Gastrocnemius medialis (tissue), 4 donors: ENCODE results near the gene OR8B8. TPM values are rescaled to one million over a fixed set of nuclear protein-coding genes. Genes with fewer than 3 reads are reported as not detected.

Experiments
- ATAC-seq, 2 donors: fragments of 150-250 bp; one replicate each; pipeline ENCODE4 v1.9.1; 2016
- DNase-seq, 2 donors: peaks; one replicate each; pipeline ENCODE4 v3.0.0-alpha.2; 2019
- H3K27ac ChIP-seq, 4 donors: fragments of 200-600 bp; sonication (generic); 1 replicate in 1 of 4; 2 replicates in 3 of 4; pipeline ENCODE4 v1.5.1; 2016 to 2018; ENCODE audit warnings: mild to moderate bottlenecking in 2 of 4, moderate library complexity in 1 of 4
- H3K27me3 ChIP-seq, 3 donors: fragments of 200-600 bp; sonication (generic) in 2 of 3; 1 replicate in 1 of 3; 2 replicates in 2 of 3; pipeline versions ENCODE4 v1.5.1 to v1.6.0; 2016 to 2019; ENCODE audit warnings: mild to moderate bottlenecking in 1 of 3, moderate library complexity in 1 of 3
- H3K36me3 ChIP-seq, 2 donors: fragments of 200-600 bp; sonication (generic) in 1 of 2; one replicate each; pipeline ENCODE4 v1.5.1; 2017 to 2018
- H3K4me1 ChIP-seq, 2 donors: fragments of 200-600 bp; sonication (generic) in 1 of 2; one replicate each; pipeline ENCODE4 v1.5.1; 2016 to 2017; ENCODE audit warnings: mild to moderate bottlenecking in 2 of 2
- H3K4me3 ChIP-seq, 4 donors: fragments of 200-600 bp; sonication (generic) in 3 of 4; 1 replicate in 1 of 4; 2 replicates in 3 of 4; pipeline ENCODE4 v1.5.1; 2016 to 2019; ENCODE audit warnings: mild to moderate bottlenecking in 2 of 4
- H3K9me3 ChIP-seq, 3 donors: fragments of 200-600 bp; sonication (generic) in 2 of 3; 1 replicate in 1 of 3; 2 replicates in 2 of 3; pipeline ENCODE4 v1.5.1; 2016 to 2019
- POLR2A ChIP-seq, 2 donors: fragments of 450-650 bp; IDR thresholded peaks; one replicate each; pipeline ENCODE4 v1.6.1; 2017; ENCODE audit warnings: antibody characterized with exemption in 2 of 2, mild to moderate bottlenecking in 2 of 2, moderate library complexity in 2 of 2
- in situ Hi-C, 4 donors: fragments of 200-750 bp; cut with MboI; loops; one replicate each; pipeline versions ENCODE4 v1.15.0 to v1.8.0; 2017; ENCODE audit warnings: low sequenced_read_pairs in 4 of 4
- intact Hi-C: fragments of 100-400 bp; cut with DNase I; formaldehyde crosslinking; loops from one replicate; pipeline ENCODE4 v1.15.1; 2023; ENCODE audit warnings: low total_unique reads
- total RNA-seq, 4 donors: library from RNA; depleted of rRNA; stranded (reverse); fragments of >200 nt; gene quantifications; one replicate each; pipeline versions ENCODE4 v1.1.0 to v1.2.3, GENCODE V29; 2016
- TF ChIP-seq, protein P1 (sequence below), 5 experiments: fragments of 450-650 bp in 3 of 5; fragments of 200-600 bp in 2 of 5; sonication (generic) in 2 of 5; IDR thresholded peaks in 4 of 5; conservative IDR thresholded peaks in 1 of 5; 1 replicate in 4 of 5; 2 replicates in 1 of 5; pipeline ENCODE4 v1.5.1; 2016 to 2019; ENCODE audit warnings: antibody characterized with exemption in 5 of 5, mild to moderate bottlenecking in 3 of 5, moderate library complexity in 3 of 5

OR8B8 gene
- total RNA-seq, 4 donors from 2014 or later, result not detected

- Histone ChIP-seq H3K27me3 (no peaks in the 10 kb centered on the region), H3K27ac (no peak overlapping the region), H3K36me3 (no peaks in the 10 kb centered on the region), H3K9me3 (no peaks in the 10 kb centered on the region), H3K4me3 (no peak overlapping the region), H3K4me1 (no peaks in the 10 kb centered on the region)
- no peak for ATAC-seq
- TF ChIP-seq POLR2A (IDR thresholded peaks at IDR 0.05), result no peak
- TF ChIP-seq, protein P1, sequence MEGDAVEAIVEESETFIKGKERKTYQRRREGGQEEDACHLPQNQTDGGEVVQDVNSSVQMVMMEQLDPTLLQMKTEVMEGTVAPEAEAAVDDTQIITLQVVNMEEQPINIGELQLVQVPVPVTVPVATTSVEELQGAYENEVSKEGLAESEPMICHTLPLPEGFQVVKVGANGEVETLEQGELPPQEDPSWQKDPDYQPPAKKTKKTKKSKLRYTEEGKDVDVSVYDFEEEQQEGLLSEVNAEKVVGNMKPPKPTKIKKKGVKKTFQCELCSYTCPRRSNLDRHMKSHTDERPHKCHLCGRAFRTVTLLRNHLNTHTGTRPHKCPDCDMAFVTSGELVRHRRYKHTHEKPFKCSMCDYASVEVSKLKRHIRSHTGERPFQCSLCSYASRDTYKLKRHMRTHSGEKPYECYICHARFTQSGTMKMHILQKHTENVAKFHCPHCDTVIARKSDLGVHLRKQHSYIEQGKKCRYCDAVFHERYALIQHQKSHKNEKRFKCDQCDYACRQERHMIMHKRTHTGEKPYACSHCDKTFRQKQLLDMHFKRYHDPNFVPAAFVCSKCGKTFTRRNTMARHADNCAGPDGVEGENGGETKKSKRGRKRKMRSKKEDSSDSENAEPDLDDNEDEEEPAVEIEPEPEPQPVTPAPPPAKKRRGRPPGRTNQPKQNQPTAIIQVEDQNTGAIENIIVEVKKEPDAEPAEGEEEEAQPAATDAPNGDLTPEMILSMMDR (IDR thresholded peaks at IDR 0.05 in 4 of 5, conservative IDR thresholded peaks at IDR 0.05 in 1 of 5), result no peak
- in situ Hi-C loops, result no loop called here
- DNase-seq, result no peak
- intact Hi-C loops, result no loop called here
These were observed 4.9 kb downstream of the OR8B8 start for GRCh38 chr11:124440608-124441007.

DNA sequence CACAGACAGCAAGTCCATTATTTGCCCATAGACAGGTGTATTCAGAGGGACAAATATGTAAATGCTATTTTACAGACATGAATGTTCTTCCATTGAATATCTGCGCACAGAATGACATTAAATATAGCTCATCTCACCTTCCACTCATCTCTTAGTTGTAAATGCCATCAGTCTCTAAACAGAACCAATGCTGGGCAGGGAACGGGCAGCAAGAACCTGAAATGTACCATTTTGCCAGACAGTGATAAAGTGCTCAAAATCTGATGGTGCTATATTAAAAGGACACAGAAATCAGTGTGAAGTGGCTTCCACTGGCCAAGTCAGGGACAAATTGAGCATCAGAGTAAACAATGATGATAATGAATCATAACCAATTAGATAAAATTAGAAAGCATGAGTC, 10.8 kb downstream of the OR8B8 start:
- no peak for TF ChIP-seq POLR2A (IDR thresholded peaks at IDR 0.05)
- TF ChIP-seq, protein P1 (IDR thresholded peaks at IDR 0.05 in 4 of 5, conservative IDR thresholded peaks at IDR 0.05 in 1 of 5), result no peak
- intact Hi-C loops, result no loop called here
- no peak for DNase-seq
- Histone ChIP-seq H3K4me1 (no peaks in the 10 kb centered on the region), H3K36me3 (no peaks in the 10 kb centered on the region), H3K4me3 (no peak overlapping the region), H3K27me3 (no peaks in the 10 kb centered on the region), H3K27ac (no peak overlapping the region), H3K9me3 (no peaks in the 10 kb centered on the region)
- no peak for ATAC-seq
- in situ Hi-C loops, result no loop called here

DNA sequence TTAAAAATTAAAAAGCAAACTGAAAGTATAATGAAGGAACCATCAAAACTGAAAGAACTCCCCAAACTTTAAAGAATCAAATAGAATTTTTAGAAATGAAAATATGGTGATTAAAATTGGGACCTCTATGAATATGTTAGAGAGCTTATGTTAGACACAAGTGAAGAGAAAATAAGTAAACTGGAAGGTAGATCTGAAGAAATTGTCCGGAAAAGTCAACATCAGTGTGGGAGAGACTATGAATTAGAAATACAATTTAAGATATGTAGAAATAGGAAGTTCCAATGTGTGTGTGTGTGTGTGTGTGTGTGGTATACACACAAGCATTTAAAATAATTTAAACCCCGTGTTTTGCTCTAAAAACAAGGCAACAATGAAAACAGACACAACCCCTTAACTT, 15.9 kb downstream of the OR8B8 start:
- Histone ChIP-seq H3K27me3 (no peaks in the 10 kb centered on the region), H3K4me3 (no peak overlapping the region), H3K36me3 (no peaks in the 10 kb centered on the region), H3K27ac (no peak overlapping the region), H3K4me1 (no peaks in the 10 kb centered on the region), H3K9me3 (no peaks in the 10 kb centered on the region)
- TF ChIP-seq, protein P1 (IDR thresholded peaks at IDR 0.05 in 4 of 5, conservative IDR thresholded peaks at IDR 0.05 in 1 of 5), result no peak
- no peak for TF ChIP-seq POLR2A (IDR thresholded peaks at IDR 0.05)
- ATAC-seq (no peak), DNase-seq (no peak)
- intact Hi-C loops (no loop called here), in situ Hi-C loops (no loop called here)

DNA sequence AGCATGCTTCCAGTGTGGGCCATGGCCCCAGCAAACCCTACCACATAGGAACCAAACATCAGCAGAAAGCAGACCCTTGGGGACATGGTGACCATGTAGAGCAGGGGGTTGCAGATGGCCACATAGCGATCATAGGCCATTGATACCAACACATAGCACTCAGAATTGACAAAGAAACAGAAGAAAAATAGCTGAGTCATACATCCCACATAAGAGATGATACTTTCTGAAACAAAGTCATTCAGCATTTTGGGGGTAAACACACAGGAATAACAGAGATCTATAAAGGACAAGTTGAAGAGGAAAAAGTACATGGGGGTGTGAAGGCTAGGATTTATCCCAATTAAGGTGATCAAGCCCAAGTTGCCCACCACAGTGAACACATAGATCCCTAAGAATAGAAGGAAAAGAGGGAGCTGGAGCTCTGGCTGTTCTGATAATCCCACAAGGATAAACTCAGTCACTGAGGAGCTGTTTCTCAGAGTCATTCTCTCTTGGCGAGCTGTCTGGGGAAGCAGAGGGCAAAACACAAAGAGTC, 21.0 kb downstream of the OR8B8 start, which contains the start of gene OR8B4:
TSS of gene OR8B4 (minus strand) at position 488 of the 538 bp plus-strand sequence. CDS start at position 488, 0 bp downstream.
- no peaks in the 10 kb centered on the region for H3K9me3 ChIP-seq
- H3K36me3 ChIP-seq, result no peaks in the 10 kb centered on the region
- DNase-seq, result no peak
- no peak for ATAC-seq
- no peak within 1 kb of the TSS for H3K4me3 ChIP-seq
- no peaks in the 10 kb centered on the region for H3K4me1 ChIP-seq
- in situ Hi-C loops, result loop anchor here in 1 of 4 donors (25.0 kb wide), 1 partner anchor 163 kb away; no protein-coding TSS in a partner anchor
- H3K27me3 ChIP-seq, result no peaks in the 10 kb centered on the region
- H3K27ac ChIP-seq, result no peak within 1 kb of the TSS
- TF ChIP-seq, protein P1 (IDR thresholded peaks at IDR 0.05 in 4 of 5, conservative IDR thresholded peaks at IDR 0.05 in 1 of 5), result no peak
- no peak for TF ChIP-seq POLR2A (IDR thresholded peaks at IDR 0.05)
- intact Hi-C loops, result no loop called here

DNA sequence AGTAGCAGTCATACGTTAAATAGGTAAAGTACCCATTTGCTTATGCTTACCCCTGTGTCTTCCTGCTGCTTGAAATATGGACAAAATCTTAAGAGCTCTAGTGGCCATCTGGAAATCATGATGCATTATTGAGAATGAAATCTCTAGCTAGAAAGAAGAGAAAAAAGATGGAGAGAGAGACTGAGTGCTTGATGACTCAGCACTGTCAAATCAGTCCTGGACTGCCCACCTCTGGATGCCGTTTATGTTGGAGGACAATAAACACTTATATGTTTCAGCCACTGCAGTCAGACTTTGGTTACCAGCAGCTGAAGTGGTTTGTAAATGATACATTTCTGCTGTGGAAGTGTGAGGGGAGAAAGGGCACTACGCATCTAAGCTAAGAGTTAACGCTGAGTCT, 24.5 kb downstream of the OR8B8 start:
- H3K27me3 ChIP-seq, result no peaks in the 10 kb centered on the region
- no peak overlapping the region for H3K27ac ChIP-seq
- TF ChIP-seq, protein P1 (IDR thresholded peaks at IDR 0.05 in 4 of 5, conservative IDR thresholded peaks at IDR 0.05 in 1 of 5), result no peak
- no peak for TF ChIP-seq POLR2A (IDR thresholded peaks at IDR 0.05)
- ATAC-seq (no peak), DNase-seq (no peak)
- no peak overlapping the region for H3K4me3 ChIP-seq
- H3K4me1 ChIP-seq, result no peaks in the 10 kb centered on the region
- intact Hi-C loops, result no loop called here
- no peaks in the 10 kb centered on the region for H3K9me3 ChIP-seq
- H3K36me3 ChIP-seq, result no peaks in the 10 kb centered on the region
- in situ Hi-C loops, result loop anchor here in 1 of 4 donors (25.0 kb wide), 1 partner anchor 166 kb away; no protein-coding TSS in a partner anchor
